Adipocyte (in vitro differentiated cells): ENCODE data around the gene DNAJB5.
"Not testable (repeated sequence)": the region's sequence is repeated elsewhere in the genome, so short reads cannot be mapped to it uniquely, and the experiment has no call there.

Experiments used
- DNase-seq: peaks from one replicate; pipeline ENCODE4 v3.0.0-alpha.2; 2015; ENCODE audit warnings: low read depth
- H3K27me3 ChIP-seq: replicated peaks from 2 replicates; pipeline ENCODE4 v1.7.0; 2013; ENCODE audit warnings: mild to moderate bottlenecking, low read length, moderate library complexity; ENCODE audit not compliant: control insufficient read depth, insufficient read depth
- H3K36me3 ChIP-seq: 2 replicates; pipeline ENCODE4 v1.7.0; 2013; ENCODE audit warnings: low read length, mild to moderate bottlenecking, moderate library complexity; ENCODE audit not compliant: control insufficient read depth, insufficient read depth, severe bottlenecking
- H3K4me1 ChIP-seq: 2 replicates; pipeline ENCODE4 v1.7.0; 2013; ENCODE audit warnings: mild to moderate bottlenecking, low read length, moderate library complexity; ENCODE audit not compliant: control insufficient read depth, insufficient read depth
- H3K4me3 ChIP-seq: 2 replicates; pipeline ENCODE4 v1.7.0; 2013; ENCODE audit warnings: mild to moderate bottlenecking, low read length, moderate library complexity
- H3K9ac ChIP-seq: 2 replicates; pipeline ENCODE4 v1.7.0; 2013; ENCODE audit warnings: mild to moderate bottlenecking, low read length, moderate library complexity
- H3K9me3 ChIP-seq: 2 replicates; pipeline ENCODE4 v1.7.0; 2013; ENCODE audit warnings: mild to moderate bottlenecking, low read length, moderate library complexity; ENCODE audit not compliant: control insufficient read depth

Gene DNAJB5

DNA sequence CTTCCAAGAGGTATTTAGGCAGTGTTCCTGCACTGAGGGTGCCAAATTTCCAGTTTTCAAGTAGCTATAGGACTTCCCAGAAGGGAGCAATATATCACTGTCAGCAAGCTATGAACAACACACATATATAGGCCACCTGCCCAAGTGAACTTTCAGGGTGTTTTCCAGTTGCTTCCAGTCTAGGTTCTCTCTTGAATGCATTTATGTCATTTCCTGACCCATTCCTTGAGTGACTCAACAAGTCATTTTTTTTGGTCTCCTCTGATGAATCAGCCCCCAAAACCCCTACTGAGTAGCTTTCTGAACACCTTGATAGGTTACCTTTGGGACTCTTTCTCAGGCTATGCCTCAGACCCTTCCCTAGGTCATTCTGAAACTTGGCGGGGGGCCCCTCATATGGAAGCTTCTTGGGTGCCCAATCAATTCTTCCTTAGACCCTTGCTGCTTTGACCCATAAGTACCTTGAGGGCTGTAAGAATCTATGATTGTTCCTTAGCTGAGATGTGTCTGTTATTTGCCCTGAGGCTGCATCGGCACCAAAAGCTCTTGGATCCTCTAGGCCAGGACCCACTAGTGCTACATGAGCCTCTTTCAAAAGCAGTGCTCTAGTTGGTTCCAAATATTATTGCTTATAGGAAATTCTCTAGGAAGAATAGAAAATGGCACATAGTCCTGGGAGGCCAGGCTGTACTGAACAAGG, 12.4 kb downstream of the DNAJB5 start:
- H3K27me3 ChIP-seq = no peaks in the 10 kb centered on the region
- no peak for DNase-seq
- H3K9ac ChIP-seq = no peak overlapping the region
- peak overlapping the region; percentile 3 for H3K4me3 ChIP-seq
- peaks cover 12% of the 10 kb centered on the region for H3K36me3 ChIP-seq
- H3K9me3 ChIP-seq = no peaks in the 10 kb centered on the region
- H3K4me1 ChIP-seq = peaks cover 35% of the 10 kb centered on the region

DNA sequence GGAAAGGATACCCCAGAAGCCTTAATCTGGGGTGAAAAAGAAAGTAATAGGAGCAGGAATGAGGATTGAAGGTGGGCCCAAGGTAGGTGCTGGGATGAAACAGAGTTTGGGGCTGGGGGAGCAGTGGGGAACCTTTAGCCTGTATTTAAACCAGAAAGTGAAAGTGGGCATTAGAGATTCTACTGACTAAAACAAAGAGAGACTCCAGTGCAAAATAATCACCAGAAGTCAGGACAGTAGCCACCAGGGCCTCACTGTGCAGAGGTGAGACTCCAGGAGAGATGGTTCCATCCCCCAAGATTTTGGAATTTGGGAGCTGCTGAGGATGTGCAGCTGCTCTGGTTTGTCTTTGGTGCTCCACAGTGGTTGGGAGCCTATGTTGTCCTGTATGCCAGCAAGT, 13.1 kb downstream of the DNAJB5 start:
- no peak overlapping the region for H3K4me3 ChIP-seq
- peaks cover 5% of the 10 kb centered on the region for H3K36me3 ChIP-seq
- no peaks in the 10 kb centered on the region for H3K9me3 ChIP-seq
- peaks cover 29% of the 10 kb centered on the region for H3K4me1 ChIP-seq
- H3K27me3 ChIP-seq = no peaks in the 10 kb centered on the region
- H3K9ac ChIP-seq = no peak overlapping the region
- no peak for DNase-seq

DNA sequence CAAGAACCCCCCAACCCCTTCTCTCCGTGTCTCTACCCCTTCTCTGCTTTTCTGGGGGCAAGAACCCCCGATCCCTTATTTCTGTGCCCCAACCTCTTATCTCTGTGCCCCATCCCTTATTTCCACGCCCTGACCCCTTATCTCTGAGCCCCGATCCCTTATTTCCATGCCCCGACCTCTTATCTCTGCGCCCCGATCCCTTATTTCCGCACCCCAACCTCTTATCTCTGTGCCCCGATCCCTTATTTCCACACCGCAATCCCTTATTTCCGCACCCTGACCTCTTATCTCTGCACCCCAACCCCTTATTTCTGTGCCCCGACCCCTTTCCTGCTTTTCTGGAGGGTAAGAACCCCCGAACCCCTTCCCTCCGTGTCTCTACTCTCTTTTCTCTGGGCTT, 14.8 kb downstream of the DNAJB5 start:
- not testable (repeated sequence) for H3K36me3 ChIP-seq, H3K9ac ChIP-seq, H3K4me3 ChIP-seq, DNase-seq, H3K9me3 ChIP-seq, H3K27me3 ChIP-seq
- peaks cover 19% of the 10 kb centered on the region for H3K4me1 ChIP-seq

DNA sequence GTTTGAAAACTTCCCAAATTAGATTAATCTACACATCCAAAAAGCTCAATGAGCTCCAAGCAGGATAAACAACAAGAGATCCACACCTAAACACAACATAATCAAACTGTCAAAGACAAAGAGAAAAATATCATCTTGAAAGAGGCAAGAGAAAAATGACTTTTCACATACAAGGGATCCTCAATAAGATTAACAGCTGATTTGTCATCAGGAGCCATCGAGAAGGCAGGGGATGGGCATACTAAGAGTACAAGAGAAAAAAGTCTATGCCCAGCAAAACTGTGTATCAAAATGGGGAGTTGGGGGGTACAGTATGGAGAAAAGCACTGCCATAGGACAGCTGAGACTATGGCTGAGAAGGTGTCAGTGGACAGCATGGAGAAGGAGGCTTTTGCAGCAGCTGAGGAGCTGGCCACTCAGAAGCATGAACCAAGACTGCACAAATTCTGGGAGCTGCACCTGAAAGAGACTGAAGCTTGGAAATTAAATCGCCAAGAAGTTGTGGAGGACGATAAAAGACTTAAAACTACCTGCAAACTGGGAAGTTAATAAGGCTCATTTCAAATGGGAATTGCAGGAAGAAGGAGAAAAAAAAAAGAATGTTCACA, 20.9 kb downstream of the DNAJB5 start:
- Histone ChIP-seq H3K4me3 (no peak overlapping the region), H3K9me3 (peaks cover 15% of the 10 kb centered on the region), H3K4me1 (no peaks in the 10 kb centered on the region), H3K9ac (no peak overlapping the region), H3K27me3 (no peaks in the 10 kb centered on the region), H3K36me3 (peaks cover 64% of the 10 kb centered on the region)
- DNase-seq = no peak

DNA sequence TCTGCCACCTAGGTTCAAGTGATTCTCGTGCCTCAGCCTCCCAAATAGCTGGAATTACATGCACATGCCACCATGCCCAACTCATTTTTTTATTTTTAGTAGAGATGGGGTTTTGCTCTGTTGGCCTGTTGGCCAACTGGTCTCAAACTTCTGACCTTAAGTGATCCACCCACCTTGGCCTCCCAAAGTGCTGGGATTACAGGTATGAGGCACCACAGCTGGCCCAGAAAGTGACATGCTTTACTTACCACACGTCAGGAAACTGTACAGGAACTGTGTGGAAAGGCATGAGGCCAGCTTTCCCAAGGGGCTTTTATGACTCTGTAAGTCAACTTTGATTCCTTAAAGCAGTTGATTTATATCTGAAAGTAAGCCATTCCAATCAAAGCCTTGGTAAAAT, 25.0 kb downstream of the DNAJB5 start:
- H3K36me3 ChIP-seq = peaks cover 91% of the 10 kb centered on the region
- H3K4me3 ChIP-seq = no peak overlapping the region
- peaks cover 15% of the 10 kb centered on the region for H3K9me3 ChIP-seq
- H3K4me1 ChIP-seq = no peaks in the 10 kb centered on the region
- no peaks in the 10 kb centered on the region for H3K27me3 ChIP-seq
- no peak overlapping the region for H3K9ac ChIP-seq
- DNase-seq = no peak

DNA sequence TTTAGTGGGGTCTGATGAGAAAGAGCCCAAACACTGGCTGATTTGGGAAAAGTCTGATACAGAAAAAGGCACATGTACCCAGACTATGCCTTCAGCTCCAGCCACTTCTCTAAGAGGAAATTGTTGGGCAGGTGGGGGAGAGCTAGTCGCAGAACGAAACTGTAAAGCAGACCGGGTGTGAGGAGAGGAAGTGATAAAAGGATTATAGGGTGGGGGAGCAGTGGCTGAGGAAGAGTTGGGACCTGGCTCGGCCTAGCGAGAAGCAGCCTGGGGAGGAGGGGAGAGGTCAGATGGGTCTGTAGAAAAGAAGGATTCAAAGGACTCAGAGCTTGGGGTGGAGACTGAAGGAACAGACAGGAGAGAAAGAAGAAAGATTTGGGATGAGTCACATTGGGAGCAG, 33.9 kb downstream of the DNAJB5 start:
- not testable (repeated sequence) for H3K27me3 ChIP-seq, H3K9me3 ChIP-seq, H3K4me3 ChIP-seq, DNase-seq, H3K9ac ChIP-seq
- Histone ChIP-seq H3K36me3 (peaks cover 41% of the 10 kb centered on the region), H3K4me1 (peaks cover 25% of the 10 kb centered on the region)

DNA sequence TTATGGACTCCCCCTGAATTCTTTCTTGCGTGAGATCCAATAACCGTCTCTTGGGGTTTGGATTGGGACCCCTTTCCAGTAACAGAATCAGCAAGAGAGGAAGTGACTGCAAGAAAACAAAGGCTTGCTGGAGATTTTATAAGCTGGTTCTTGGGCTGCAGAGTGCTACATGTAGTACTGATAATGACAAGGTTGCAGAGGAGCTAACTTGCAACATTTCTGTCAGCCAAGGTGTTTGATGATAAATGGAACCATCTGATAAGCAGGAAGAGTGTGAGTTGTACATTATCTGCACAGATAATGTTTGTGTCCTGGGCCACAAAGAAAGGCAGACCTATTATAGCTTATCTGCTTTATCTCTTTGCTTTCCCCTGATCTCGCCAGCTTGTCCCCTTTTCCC, 37.1 kb downstream of the DNAJB5 start:
- Histone ChIP-seq H3K27me3 (no peaks in the 10 kb centered on the region), H3K9me3 (no peaks in the 10 kb centered on the region), H3K4me1 (peaks cover 26% of the 10 kb centered on the region), H3K4me3 (peak overlapping the region; percentile 4), H3K9ac (no peak overlapping the region), H3K36me3 (peaks cover 23% of the 10 kb centered on the region)
- DNase-seq = no peak

DNA sequence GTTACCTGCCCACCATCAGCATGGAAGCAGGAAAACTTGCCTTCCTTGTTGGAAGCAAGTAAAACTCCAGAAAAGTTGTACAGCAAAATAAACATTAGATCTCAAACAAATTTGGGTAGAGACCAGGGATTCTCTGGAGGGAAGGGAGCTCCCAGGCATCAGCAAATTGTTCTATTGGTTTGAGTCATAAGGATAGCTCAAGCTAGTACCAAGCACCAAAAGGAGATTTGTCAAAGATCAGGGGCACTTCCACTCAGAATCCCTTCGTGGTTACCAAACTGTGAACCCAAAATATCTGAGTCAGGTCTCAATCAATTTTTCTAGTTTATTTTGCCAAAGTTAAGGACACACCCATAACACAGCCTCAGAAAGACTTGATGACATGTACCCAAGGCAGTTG, 37.8 kb downstream of the DNAJB5 start:
- Histone ChIP-seq H3K27me3 (no peaks in the 10 kb centered on the region), H3K9me3 (no peaks in the 10 kb centered on the region), H3K9ac (no peak overlapping the region), H3K4me1 (peaks cover 26% of the 10 kb centered on the region), H3K36me3 (peaks cover 20% of the 10 kb centered on the region), H3K4me3 (no peak overlapping the region)
- no peak for DNase-seq

DNA sequence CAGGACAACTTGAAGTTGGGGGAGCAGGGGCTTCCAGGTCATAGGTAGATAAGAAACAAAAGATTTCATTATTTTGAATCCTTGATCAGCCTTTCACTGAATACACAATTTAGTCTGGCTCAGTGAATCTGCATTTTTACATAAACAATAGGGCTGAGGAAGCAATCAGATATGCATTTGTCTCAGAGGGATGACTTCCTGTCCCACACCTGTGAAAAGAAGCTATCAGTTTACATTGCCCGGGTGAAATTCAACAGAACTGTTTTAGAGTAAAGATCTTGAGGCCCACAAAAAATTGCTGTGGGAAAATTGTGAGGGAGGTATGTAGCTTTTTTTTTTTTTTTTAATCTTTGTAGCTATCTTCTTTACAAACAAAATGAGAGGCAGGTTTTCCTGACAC, 38.3 kb downstream of the DNAJB5 start:
- Histone ChIP-seq H3K9me3 (no peaks in the 10 kb centered on the region), H3K36me3 (peaks cover 19% of the 10 kb centered on the region), H3K4me1 (peaks cover 26% of the 10 kb centered on the region), H3K27me3 (no peaks in the 10 kb centered on the region), H3K4me3 (no peak overlapping the region), H3K9ac (no peak overlapping the region)
- DNase-seq = no peak

DNA sequence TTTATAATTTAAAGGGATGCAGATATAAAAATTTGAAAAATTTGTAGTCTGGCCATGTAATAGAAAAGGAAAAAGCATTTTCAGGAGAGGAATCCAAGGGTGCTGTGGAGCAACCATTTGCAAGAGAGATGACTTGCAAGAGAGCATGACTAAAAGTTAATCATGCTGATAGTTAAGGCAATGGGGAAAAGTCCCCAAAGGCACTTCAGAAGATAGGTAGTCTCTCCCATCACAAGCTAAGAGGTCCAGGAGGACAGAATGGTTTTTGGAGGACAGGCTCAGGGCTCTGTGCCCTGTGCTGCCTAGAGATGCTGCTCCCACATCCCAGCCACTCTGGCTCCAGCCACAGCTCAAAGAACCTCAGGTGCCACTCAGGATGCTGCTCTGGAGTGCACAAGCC, 38.8 kb downstream of the DNAJB5 start:
- no peak for DNase-seq
- H3K9ac ChIP-seq = no peak overlapping the region
- no peaks in the 10 kb centered on the region for H3K27me3 ChIP-seq
- peaks cover 22% of the 10 kb centered on the region for H3K36me3 ChIP-seq
- H3K4me1 ChIP-seq = peaks cover 26% of the 10 kb centered on the region
- no peak overlapping the region for H3K4me3 ChIP-seq
- H3K9me3 ChIP-seq = no peaks in the 10 kb centered on the region

DNA sequence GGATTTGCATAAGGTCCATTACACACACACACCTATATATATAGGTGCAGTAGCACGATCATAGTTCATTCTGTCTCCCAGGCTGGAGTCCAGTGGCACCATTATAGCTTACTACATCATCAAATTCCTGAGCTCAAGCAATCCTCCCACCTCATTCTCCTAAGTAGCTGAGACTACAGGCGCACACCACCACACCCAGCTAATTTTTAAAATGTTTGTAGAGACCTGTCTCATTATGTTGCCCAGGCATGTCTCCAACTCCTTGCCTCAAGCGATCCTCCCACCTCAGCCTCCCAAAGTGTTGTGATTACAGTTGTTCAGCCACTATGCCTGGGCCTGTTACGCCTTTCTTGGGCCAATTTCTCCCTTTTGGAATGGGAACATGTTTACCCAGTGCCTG, 39.7 kb downstream of the DNAJB5 start:
- peaks cover 22% of the 10 kb centered on the region for H3K36me3 ChIP-seq

DNA sequence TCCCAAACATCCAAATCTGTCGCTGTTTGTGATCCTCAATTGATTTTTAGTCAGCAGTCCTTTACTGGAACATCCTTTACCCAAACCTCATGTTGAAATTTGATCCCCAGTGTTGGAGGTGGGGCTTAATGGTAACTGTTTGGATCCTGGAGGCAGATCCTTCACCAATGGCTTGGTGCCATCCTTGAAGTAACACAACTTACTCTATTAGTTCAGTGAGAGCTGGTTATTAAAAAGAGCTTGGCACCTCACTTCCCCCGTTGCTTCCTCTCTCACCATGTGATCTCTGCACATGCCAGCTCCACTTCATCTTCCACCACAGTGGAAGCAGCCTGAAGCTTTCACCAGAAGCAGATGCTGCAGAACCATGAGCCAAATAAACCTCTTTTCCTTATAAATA, 40.3 kb downstream of the DNAJB5 start:
- Histone ChIP-seq H3K36me3 (peaks cover 21% of the 10 kb centered on the region), H3K4me3 (no peak overlapping the region), H3K9ac (no peak overlapping the region), H3K4me1 (peaks cover 26% of the 10 kb centered on the region), H3K9me3 (no peaks in the 10 kb centered on the region), H3K27me3 (no peaks in the 10 kb centered on the region)
- DNase-seq = no peak

More for the DNA sequence above, 39.7 kb downstream of the DNAJB5 start:
- Histone ChIP-seq H3K4me3 (no peak overlapping the region), H3K4me1 (peaks cover 26% of the 10 kb centered on the region), H3K9ac (no peak overlapping the region), H3K27me3 (no peaks in the 10 kb centered on the region), H3K9me3 (no peaks in the 10 kb centered on the region)
- no peak for DNase-seq
